CD4-positive, alpha-beta T cell treated with Interleukin-12 subunit alpha and Interleukin-12 subunit beta, for 1 hour (primary cell): Measurements from ENCODE around the gene COL4A4.
"Not testable (repeated sequence)": the region's sequence is repeated elsewhere in the genome, so short reads cannot be mapped to it uniquely, and the experiment has no call there.

ENCODE experiments used
- DNase-seq: peaks from one replicate; pipeline ENCODE4 v3.0.0-alpha.2; 2020

Gene COL4A4

GRCh38 chr2:227106845-227107759, 56.9 kb downstream of the COL4A4 start:
- peak; percentile 31 for DNase-seq

- DNase-seq: no peak
Observed at GRCh38 chr2:227103583-227103982, 60.4 kb downstream of the COL4A4 start.

GRCh38 chr2:227099340-227099739, 64.7 kb downstream of the COL4A4 start:
- DNase-seq: no peak

- no peak for DNase-seq
Observed at GRCh38 chr2:227098162-227098515, 65.9 kb downstream of the COL4A4 start.

GRCh38 chr2:227097495-227098161, 66.4 kb downstream of the COL4A4 start:
- no peak for DNase-seq

GRCh38 chr2:227095346-227095745, 68.7 kb downstream of the COL4A4 start:
- no peak for DNase-seq

- DNase-seq: no peak
Observed at GRCh38 chr2:227082286-227082685, 81.7 kb downstream of the COL4A4 start.

- no peak for DNase-seq
Observed at GRCh38 chr2:227079726-227080125, 84.3 kb downstream of the COL4A4 start.

GRCh38 chr2:227065065-227065464, 98.9 kb downstream of the COL4A4 start:
- not testable (repeated sequence) for DNase-seq

- DNase-seq: no peak
Observed at GRCh38 chr2:227058888-227059399, 105.1 kb downstream of the COL4A4 start.

GRCh38 chr2:227057743-227058447, 106.1 kb downstream of the COL4A4 start:
- no peak for DNase-seq

GRCh38 chr2:227057060-227057459, 106.9 kb downstream of the COL4A4 start:
- DNase-seq: no peak

- DNase-seq: no peak
Observed at GRCh38 chr2:227054006-227054405, 110.0 kb downstream of the COL4A4 start.

- DNase-seq: no peak
Observed at GRCh38 chr2:227052879-227053278, 111.1 kb downstream of the COL4A4 start.

GRCh38 chr2:227043981-227044380, 120.0 kb downstream of the COL4A4 start:
- no peak for DNase-seq

GRCh38 chr2:227038550-227039189, 125.3 kb downstream of the COL4A4 start:
- no peak for DNase-seq

GRCh38 chr2:227036527-227036926, 127.5 kb downstream of the COL4A4 start:
- no peak for DNase-seq

GRCh38 chr2:227035711-227036367, 128.2 kb downstream of the COL4A4 start:
- no peak for DNase-seq

- peak; percentile 1 for DNase-seq
Observed at GRCh38 chr2:227033471-227034148, 130.4 kb downstream of the COL4A4 start.

GRCh38 chr2:227031379-227031778, 132.6 kb downstream of the COL4A4 start:
- DNase-seq: no peak

GRCh38 chr2:227030789-227031188, 133.2 kb downstream of the COL4A4 start:
- no peak for DNase-seq
